Eye (tissue), 1 donor: Measurements from ENCODE around the gene ORC6.

Experiments
- DNase-seq: peaks from one replicate; pipeline ENCODE4 v3.0.0-alpha.2; 2015

ORC6 gene

DNA sequence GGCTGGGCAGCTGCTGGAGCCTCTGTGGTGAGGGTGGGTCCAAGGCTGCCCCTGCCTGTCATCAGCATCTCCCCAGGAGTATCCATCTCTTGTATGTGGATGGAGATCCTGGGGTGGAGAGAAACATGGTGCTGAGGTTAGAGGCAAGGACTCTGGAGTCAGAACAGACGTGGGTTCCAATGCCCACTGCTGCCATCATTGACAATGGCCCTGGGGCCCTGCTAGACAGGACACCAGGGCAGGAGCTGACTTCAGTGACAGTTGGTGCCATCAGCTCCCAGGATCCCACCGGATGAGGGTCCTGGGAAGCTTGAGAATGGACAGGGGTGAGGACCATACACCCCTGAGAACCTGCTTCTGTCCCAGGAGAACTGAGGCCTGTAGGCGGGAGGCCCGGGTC is 43.1 kb downstream of the ORC6 start:
- DNase-seq = no peak

GRCh38 chr16:46733319-46733830 is 43.9 kb downstream of the ORC6 start:
- DNase-seq = no peak

- DNase-seq = no peak
Observed at GRCh38 chr16:46736695-46737094, 47.2 kb downstream of the ORC6 start.

- no peak for DNase-seq
Observed at GRCh38 chr16:46737621-46738214, 48.3 kb downstream of the ORC6 start.

- DNase-seq = no peak
Observed at GRCh38 chr16:46739934-46740333, 50.5 kb downstream of the ORC6 start.

GRCh38 chr16:46743232-46743719 is 53.8 kb downstream of the ORC6 start:
- DNase-seq = peak; percentile 31

DNA sequence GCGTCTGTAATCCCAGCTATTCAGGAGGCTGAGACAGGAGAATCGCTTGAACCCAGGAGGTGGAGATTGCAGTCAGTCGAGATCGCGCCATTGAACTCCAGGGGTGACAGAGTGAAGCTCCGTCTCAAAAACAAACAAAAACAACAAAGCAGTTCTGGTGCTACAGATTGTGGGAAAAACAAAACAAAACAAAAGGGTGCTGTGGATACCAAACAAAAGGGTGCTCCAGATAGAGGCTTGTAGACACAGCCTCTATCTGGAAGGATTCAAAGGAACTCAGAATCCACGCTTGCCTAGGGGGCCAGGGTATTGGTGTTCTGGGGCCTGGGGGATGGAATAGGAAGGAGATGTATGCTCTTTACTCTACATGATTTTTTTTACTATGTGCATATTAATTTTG is 56.2 kb downstream of the ORC6 start:
- DNase-seq = no peak

- peak; percentile 42 for DNase-seq
Observed at GRCh38 chr16:46746821-46747776, 57.6 kb downstream of the ORC6 start.
